ENCODE results near the gene TMEM200A. TPM values are rescaled to one million over a fixed set of nuclear protein-coding genes. Genes with fewer than 3 reads are reported as not detected.

Gene TMEM200A
- total and polyA plus RNA-seq, 10 of the 15 experiments (the other 5 are each of a cell fraction or from before 2014, with no cell fraction given), result 5.5 to 12.4 (median 9.6) TPM

DNA sequence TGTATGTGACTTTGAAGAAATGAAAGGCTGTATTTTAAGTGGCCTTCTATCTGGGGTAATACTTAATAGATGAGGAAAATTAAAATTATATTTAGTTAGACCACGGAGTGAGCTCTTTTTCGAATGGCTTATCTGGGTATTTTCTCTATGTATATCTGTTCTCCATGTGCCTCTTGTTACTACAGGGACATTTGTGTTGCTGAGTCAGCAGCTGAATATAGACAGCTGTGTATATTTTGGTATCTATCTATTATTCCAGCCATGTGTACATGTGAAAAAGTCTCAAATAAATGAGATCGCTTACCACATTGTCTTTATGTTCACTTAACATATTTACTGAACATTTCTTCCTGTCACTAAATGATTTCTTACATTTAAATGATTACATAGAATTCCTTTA, 57.2 kb downstream of the TMEM200A start:
- Histone ChIP-seq H3K9ac (ENCODE audit: control insufficient read depth, insufficient read depth, low read length) (no peak overlapping the region), H3K4me3 (no peak overlapping the region), H3K9me3 (replicated peaks; ENCODE audit: control insufficient read depth, insufficient read depth, low read length) (no peaks in the 10 kb centered on the region), H3K79me2 (ENCODE audit: control insufficient read depth, insufficient read depth, low read length) (no peaks in the 10 kb centered on the region), H3K27ac (ENCODE audit: control insufficient read depth, insufficient read depth) (no peak overlapping the region), H3K36me3 (ENCODE audit: control insufficient read depth in 2 of 2, insufficient read depth in 2 of 2, low read length in 1 of 2) (no peaks in the 10 kb centered on the region), H3K4me2 (ENCODE audit: control insufficient read depth, insufficient read depth) (no peak overlapping the region), H4K20me1 (ENCODE audit: control insufficient read depth, insufficient read depth) (no peaks in the 10 kb centered on the region), H3K27me3 (replicated peaks in 1 of 2; ENCODE audit: control insufficient read depth in 2 of 2, insufficient read depth in 2 of 2, low read length in 1 of 2) (no peaks in the 10 kb centered on the region; a peak in 1 of 4 replicates), H2AFZ (ENCODE audit: control insufficient read depth, low read depth, low read length) (no peak overlapping the region), H3K4me1 (ENCODE audit: control insufficient read depth, insufficient read depth, low read length) (no peaks in the 10 kb centered on the region)
- ChIA-PET POLR2A (interaction anchor here (1.5 kb wide), 1 partner anchor 22 kb away, joined by 5 read pairs; no protein-coding TSS in a partner anchor), SMC1A (ENCODE audit: uncharacterized antibody, unreplicated experiment) (interaction anchor here (0.7 to 1.3 kb wide), 4 partner anchors 17 to 54 kb away, joined by 3 to 5 read pairs (median 4); no protein-coding TSS in a partner anchor), CTCF (interaction anchor here (0.9 to 1.1 kb wide), 3 partner anchors 37 to 338 kb away, joined by 3 read pairs; no protein-coding TSS in a partner anchor), RAD21 (ENCODE audit: unreplicated experiment) (interaction anchor here (1.1 kb wide), 1 partner anchor 96 kb away, joined by 3 read pairs; no protein-coding TSS in a partner anchor)
- intact Hi-C loops (cut with micrococcal nuclease; ENCODE audit: unreplicated experiment) (no loop called here), in situ Hi-C loops (cut with MboI) (no loop called here)
- no peak for TF ChIP-seq HDGF (IDR thresholded peaks at IDR 0.05)
- TF ChIP-seq, protein P1, sequence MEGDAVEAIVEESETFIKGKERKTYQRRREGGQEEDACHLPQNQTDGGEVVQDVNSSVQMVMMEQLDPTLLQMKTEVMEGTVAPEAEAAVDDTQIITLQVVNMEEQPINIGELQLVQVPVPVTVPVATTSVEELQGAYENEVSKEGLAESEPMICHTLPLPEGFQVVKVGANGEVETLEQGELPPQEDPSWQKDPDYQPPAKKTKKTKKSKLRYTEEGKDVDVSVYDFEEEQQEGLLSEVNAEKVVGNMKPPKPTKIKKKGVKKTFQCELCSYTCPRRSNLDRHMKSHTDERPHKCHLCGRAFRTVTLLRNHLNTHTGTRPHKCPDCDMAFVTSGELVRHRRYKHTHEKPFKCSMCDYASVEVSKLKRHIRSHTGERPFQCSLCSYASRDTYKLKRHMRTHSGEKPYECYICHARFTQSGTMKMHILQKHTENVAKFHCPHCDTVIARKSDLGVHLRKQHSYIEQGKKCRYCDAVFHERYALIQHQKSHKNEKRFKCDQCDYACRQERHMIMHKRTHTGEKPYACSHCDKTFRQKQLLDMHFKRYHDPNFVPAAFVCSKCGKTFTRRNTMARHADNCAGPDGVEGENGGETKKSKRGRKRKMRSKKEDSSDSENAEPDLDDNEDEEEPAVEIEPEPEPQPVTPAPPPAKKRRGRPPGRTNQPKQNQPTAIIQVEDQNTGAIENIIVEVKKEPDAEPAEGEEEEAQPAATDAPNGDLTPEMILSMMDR (IDR thresholded peaks at IDR 0.05 in 2 of 3, conservative IDR thresholded peaks at IDR 0.05 in 1 of 3; ENCODE audit: control insufficient read depth in 2 of 3, extremely low read depth in 1 of 3, insufficient read depth in 1 of 3, low read depth in 3 of 3, low read length in 3 of 3), result no peak
- TF ChIP-seq ETV6 (conservative IDR thresholded peaks at IDR 0.05 in 1 of 2, IDR thresholded peaks at IDR 0.05 in 1 of 2; ENCODE audit: borderline replicate concordance in 1 of 2, low read depth in 1 of 2), result no peak
- TF ChIP-seq DPF2 (IDR thresholded peaks at IDR 0.05), result no peak
- no peak for TF ChIP-seq STAT1 (conservative IDR thresholded peaks at IDR 0.05)
- no peak for TF ChIP-seq SIN3A (IDR thresholded peaks at IDR 0.05; ENCODE audit: low read depth, low read length)
- DNase-seq (ENCODE audit: low read depth, low spot score), result no peak
- no peak for ATAC-seq
- FAIRE-seq, result no peak
- 65% methylated on average over 3 of the region's 3 CpGs for WGBS (ENCODE audit: insufficient coverage, insufficient replicate concordance, low lambda C conversion rate, missing lambda C conversion rate)
- BruUV-seq (replicated peaks), result no TSS peak
